Measurements from ENCODE around the gene OLFM1. TPM values are rescaled to one million over a fixed set of nuclear protein-coding genes. Genes with fewer than 3 reads are reported as not detected.

Gene OLFM1
- total RNA-seq, 1 experiment from 2014 or later, result not detected

- no peaks in the 10 kb centered on the region for H3K79me2 ChIP-seq (ENCODE audit: low read depth)
- intact Hi-C loops (cut with micrococcal nuclease; ENCODE audit: unreplicated experiment), result no loop called here
- DNase-seq, result no peak
- H3F3A ChIP-seq (ENCODE audit: insufficient read depth, low read depth), result no peaks in the 10 kb centered on the region
- no peaks in the 10 kb centered on the region for H3K4me1 ChIP-seq (replicated peaks; ENCODE audit: insufficient read depth)
- TF ChIP-seq CTCF (conservative IDR thresholded peaks at IDR 0.05), result no peak
- no peak for TF ChIP-seq EZH2 (IDR thresholded peaks at IDR 0.05; ENCODE audit: low read depth)
- no peaks in the 10 kb centered on the region for H3K9me3 ChIP-seq (ENCODE audit: insufficient read depth, low read depth)
- POLR2A ChIA-PET (ENCODE audit: unreplicated experiment), result no interaction called here
- H3K4me3 ChIP-seq, result no peak overlapping the region
- BruUV-seq (replicated peaks), result no TSS peak
- CTCF ChIA-PET, result interaction anchor here (0.7 kb wide), 1 partner anchor 692 kb away, joined by 5 read pairs; no protein-coding TSS in a partner anchor
- H3K36me3 ChIP-seq (ENCODE audit: low read depth), result no peaks in the 10 kb centered on the region
- no peaks in the 10 kb centered on the region for H4K20me1 ChIP-seq (ENCODE audit: insufficient read depth)
- no peak overlapping the region for H2AFZ ChIP-seq
- H3K4me2 ChIP-seq, result no peak overlapping the region
- H3K27me3 ChIP-seq (ENCODE audit: insufficient read depth, low read depth), result peaks cover 99% of the 10 kb centered on the region
- no peaks in the 10 kb centered on the region for H3K9me2 ChIP-seq (ENCODE audit: insufficient read depth)
- no peak overlapping the region for H3K27ac ChIP-seq
Observed at GRCh38 chr9:135046739-135047350, 40.6 kb upstream of the OLFM1 start.

- H4K20me1 ChIP-seq (ENCODE audit: insufficient read depth), result no peaks in the 10 kb centered on the region
- H3K9me2 ChIP-seq (ENCODE audit: insufficient read depth), result no peaks in the 10 kb centered on the region
- no peak overlapping the region for H2AFZ ChIP-seq
- TF ChIP-seq EZH2 (IDR thresholded peaks at IDR 0.05; ENCODE audit: low read depth) (no peak), CTCF (conservative IDR thresholded peaks at IDR 0.05) (no peak)
- no peaks in the 10 kb centered on the region for H3K36me3 ChIP-seq (ENCODE audit: low read depth)
- H3K4me1 ChIP-seq (replicated peaks; ENCODE audit: insufficient read depth), result no peaks in the 10 kb centered on the region
- no peak overlapping the region for H3K27ac ChIP-seq
- ChIA-PET CTCF (interaction anchor here (0.7 kb wide), 1 partner anchor 693 kb away, joined by 5 read pairs; no protein-coding TSS in a partner anchor), POLR2A (ENCODE audit: unreplicated experiment) (no interaction called here)
- H3K4me3 ChIP-seq, result no peak overlapping the region
- intact Hi-C loops (cut with micrococcal nuclease; ENCODE audit: unreplicated experiment), result no loop called here
- BruUV-seq (replicated peaks), result no TSS peak
- no peak overlapping the region for H3K4me2 ChIP-seq
- DNase-seq, result no peak
- H3F3A ChIP-seq (ENCODE audit: insufficient read depth, low read depth), result no peaks in the 10 kb centered on the region
- no peaks in the 10 kb centered on the region for H3K79me2 ChIP-seq (ENCODE audit: low read depth)
- H3K9me3 ChIP-seq (ENCODE audit: insufficient read depth, low read depth), result no peaks in the 10 kb centered on the region
- peaks cover 99% of the 10 kb centered on the region for H3K27me3 ChIP-seq (ENCODE audit: insufficient read depth, low read depth)
Observed at GRCh38 chr9:135047521-135047920, 39.9 kb upstream of the OLFM1 start.

DNA sequence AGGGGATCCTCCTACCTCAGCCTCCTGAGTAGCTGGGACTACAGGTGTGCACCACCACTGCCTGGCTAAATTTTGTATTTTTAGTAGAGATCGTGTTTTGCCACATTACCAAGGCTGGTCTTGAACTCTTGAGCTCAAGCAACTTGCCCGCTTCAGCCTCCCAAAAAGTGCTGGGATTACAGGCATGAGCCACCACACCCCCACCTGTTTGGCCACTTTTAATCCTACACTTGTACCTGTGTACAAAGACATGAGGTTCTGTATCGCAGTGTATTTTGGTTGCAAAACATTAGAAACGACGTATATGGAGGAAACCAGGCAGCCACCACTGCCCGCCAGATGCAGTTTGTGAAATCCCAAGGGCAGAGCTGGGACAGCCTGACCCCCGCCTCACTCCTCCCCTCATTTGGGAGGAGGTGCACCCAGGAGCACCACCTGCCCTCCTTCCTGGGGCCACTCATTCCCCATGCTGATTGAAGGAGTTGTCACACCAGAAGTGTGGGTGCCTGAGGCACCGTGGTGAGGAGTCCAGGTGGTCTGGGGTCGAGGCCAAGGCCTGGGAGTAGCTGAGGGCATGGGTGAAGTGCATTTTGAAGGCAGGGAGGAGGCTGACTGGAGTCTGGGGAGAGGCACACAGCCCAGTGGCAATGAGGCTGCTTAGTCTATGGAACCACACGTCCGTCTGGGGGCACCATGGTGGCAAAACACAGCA is 39.3 kb upstream of the OLFM1 start:
- no peaks in the 10 kb centered on the region for H3F3A ChIP-seq (ENCODE audit: insufficient read depth, low read depth)
- H2AFZ ChIP-seq, result no peak overlapping the region
- intact Hi-C loops (cut with micrococcal nuclease; ENCODE audit: unreplicated experiment), result no loop called here
- H3K4me1 ChIP-seq (replicated peaks; ENCODE audit: insufficient read depth), result no peaks in the 10 kb centered on the region
- peaks cover 97% of the 10 kb centered on the region for H3K27me3 ChIP-seq (ENCODE audit: insufficient read depth, low read depth)
- no peaks in the 10 kb centered on the region for H3K36me3 ChIP-seq (ENCODE audit: low read depth)
- DNase-seq, result no peak
- H3K9me2 ChIP-seq (ENCODE audit: insufficient read depth), result no peaks in the 10 kb centered on the region
- POLR2A ChIA-PET (ENCODE audit: unreplicated experiment), result no interaction called here
- H3K4me2 ChIP-seq, result no peak overlapping the region
- BruUV-seq (replicated peaks), result no TSS peak
- no peak overlapping the region for H3K4me3 ChIP-seq
- H3K79me2 ChIP-seq (ENCODE audit: low read depth), result no peaks in the 10 kb centered on the region
- TF ChIP-seq CTCF (conservative IDR thresholded peaks at IDR 0.05), result no peak
- TF ChIP-seq EZH2 (IDR thresholded peaks at IDR 0.05; ENCODE audit: low read depth), result no peak
- H3K9me3 ChIP-seq (ENCODE audit: insufficient read depth, low read depth), result no peaks in the 10 kb centered on the region
- H4K20me1 ChIP-seq (ENCODE audit: insufficient read depth), result no peaks in the 10 kb centered on the region
- H3K27ac ChIP-seq, result no peak overlapping the region
- CTCF ChIA-PET, result no interaction called here

Data from PC-9 (cell line).